GM12874 (cell line): ENCODE data around the gene TLE7.
A peak's percentile ranks its signal among the peaks of the same experiment; 100 is the strongest.

ENCODE experiments used
- TF ChIP-seq, protein P1 (sequence below): IDR thresholded peaks from 2 replicates; pipeline ENCODE4 v1.5.1; 2011; ENCODE audit warnings: low read depth, mild to moderate bottlenecking, control low read depth, low read length, moderate library complexity; ENCODE audit not compliant: insufficient read depth

TLE7 gene

GRCh38 chr16:71426880-71427615 lies 14.8 kb downstream of the TLE7 start:
- TF ChIP-seq, protein P1, sequence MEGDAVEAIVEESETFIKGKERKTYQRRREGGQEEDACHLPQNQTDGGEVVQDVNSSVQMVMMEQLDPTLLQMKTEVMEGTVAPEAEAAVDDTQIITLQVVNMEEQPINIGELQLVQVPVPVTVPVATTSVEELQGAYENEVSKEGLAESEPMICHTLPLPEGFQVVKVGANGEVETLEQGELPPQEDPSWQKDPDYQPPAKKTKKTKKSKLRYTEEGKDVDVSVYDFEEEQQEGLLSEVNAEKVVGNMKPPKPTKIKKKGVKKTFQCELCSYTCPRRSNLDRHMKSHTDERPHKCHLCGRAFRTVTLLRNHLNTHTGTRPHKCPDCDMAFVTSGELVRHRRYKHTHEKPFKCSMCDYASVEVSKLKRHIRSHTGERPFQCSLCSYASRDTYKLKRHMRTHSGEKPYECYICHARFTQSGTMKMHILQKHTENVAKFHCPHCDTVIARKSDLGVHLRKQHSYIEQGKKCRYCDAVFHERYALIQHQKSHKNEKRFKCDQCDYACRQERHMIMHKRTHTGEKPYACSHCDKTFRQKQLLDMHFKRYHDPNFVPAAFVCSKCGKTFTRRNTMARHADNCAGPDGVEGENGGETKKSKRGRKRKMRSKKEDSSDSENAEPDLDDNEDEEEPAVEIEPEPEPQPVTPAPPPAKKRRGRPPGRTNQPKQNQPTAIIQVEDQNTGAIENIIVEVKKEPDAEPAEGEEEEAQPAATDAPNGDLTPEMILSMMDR, result no peak

GRCh38 chr16:71426069-71426879 lies 15.6 kb downstream of the TLE7 start:
- TF ChIP-seq, protein P1, result no peak

- TF ChIP-seq, protein P1, result no peak
These were observed 16.1 kb downstream of the TLE7 start for GRCh38 chr16:71425746-71426068.

DNA sequence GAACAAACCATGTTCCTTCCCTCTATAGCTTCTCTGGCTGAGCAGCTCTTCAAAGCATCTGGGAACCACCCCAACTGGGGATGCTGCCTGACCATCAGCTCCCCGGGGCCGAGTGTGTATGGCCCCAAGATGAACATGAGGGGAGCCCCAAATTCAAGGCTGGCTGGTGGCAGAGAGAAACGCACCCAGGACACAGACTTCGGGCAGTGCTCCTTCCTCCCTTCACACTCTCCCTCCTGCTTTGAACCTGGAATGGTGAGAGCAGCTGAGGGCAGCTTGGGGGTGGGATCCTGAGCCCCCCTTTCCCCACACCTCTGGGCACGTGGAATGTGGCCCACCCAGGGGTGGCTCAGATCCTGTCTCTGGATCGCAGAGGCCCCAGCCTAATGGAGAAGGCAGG lies 17.2 kb downstream of the TLE7 start:
- TF ChIP-seq, protein P1, result no peak

- TF ChIP-seq, protein P1, result no peak
These were observed 18.0 kb downstream of the TLE7 start for GRCh38 chr16:71423865-71424264.

- TF ChIP-seq, protein P1, result no peak
These were observed 18.8 kb downstream of the TLE7 start for GRCh38 chr16:71423016-71423415.

DNA sequence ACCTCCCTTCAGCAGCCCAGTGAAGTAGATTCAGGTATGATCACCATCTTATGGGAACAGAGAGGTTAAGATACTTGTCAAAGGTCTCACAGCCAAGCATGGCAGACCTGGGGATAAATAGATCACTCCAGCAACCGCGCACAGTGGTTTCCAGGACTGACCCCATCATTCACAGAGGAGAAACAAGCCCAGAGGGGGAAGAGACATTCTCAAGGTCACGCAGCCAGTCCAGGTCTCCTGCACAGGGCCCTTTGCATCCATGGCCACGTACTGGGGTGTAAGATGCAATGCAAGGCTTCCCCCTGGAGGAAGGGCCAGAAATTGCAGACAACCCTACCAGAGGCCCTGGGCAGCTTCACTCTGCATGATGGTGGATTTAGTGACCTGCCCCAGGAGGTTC lies 19.9 kb downstream of the TLE7 start:
- TF ChIP-seq, protein P1, result peak; percentile 62; the same call in 1 of the 2 replicates
